Stimulated activated CD4-positive, alpha-beta T cell treated with anti-CD3 and anti-CD28 coated beads, Interleukin-1b, Interleukin-23, amount 100 ng/mL, for 24 hours (primary cell): Measurements from ENCODE around the gene KLLN.
"Not testable (repeated sequence)": the region's sequence is repeated elsewhere in the genome, so short reads cannot be mapped to it uniquely, and the experiment has no call there.

Experiments
- DNase-seq, 4 experiments: peaks; one replicate each; pipeline ENCODE4 v3.0.0-alpha.2; 2020; ENCODE audit warnings: low read depth in 4 of 4, low spot score in 1 of 4

The KLLN gene, protein sequence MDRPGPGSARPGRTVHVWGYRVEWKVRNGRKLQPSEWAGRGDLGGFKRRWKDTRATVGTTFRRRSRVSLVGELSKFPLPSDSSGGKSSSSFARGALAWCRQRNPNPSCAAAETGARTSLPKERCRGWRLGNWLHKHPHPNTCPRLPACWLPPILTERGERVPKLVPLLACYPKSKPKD

GRCh38 chr10:87863053-87863943, at the start of gene KLLN, which contains the start of gene PTEN:
KLLN (minus strand) TSS chr10:87863533; CDS start chr10:87862487, 1,046 bp downstream.
PTEN (plus strand) TSS chr10:87863625; CDS start chr10:87864470, 845 bp downstream.
- peak; percentile 44 to 73 (median 63) for DNase-seq

- not testable (repeated sequence) for DNase-seq
These were observed 40.1 kb upstream of the KLLN start for GRCh38 chr10:87903396-87903795.

DNA sequence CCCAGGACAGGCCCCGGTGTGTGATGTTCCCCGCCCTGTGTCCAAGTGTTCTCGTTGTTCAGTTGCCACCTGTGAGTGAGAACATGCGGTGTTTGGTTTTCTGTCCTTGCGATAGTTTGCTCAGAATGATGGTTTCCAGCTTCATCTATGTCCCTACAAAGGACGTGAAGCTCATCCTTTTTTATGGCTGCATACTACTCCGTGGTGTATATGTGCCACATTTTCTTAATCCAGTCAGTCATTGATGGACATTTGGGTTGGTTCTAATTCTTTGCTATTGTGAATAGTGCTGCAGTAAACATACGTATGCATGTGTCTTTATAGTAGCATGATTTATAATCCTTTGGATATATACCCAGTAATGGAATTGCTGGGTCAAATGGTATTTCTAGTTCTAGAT, 34.6 kb upstream of the KLLN start:
- DNase-seq, result not testable (repeated sequence)

DNA sequence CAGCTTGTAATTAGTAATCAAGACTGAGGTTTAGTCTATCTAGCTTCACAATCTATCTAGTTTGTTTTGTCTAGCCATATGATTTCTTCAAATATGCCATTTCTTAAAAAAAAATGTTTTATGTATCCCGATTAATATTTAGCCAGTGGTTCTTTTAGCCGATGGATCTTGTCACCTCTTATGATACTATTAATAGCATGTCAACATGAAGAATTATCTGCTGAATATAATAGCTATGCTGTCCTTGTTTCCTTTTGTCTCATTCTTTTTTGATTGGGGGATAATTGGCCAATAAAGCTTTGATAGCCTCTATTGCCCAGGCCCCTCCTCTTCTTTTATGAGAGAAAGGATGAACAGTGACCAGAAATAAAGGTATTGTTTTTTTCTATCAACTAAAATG, 32.9 kb upstream of the KLLN start:
- DNase-seq, result no peak

DNA sequence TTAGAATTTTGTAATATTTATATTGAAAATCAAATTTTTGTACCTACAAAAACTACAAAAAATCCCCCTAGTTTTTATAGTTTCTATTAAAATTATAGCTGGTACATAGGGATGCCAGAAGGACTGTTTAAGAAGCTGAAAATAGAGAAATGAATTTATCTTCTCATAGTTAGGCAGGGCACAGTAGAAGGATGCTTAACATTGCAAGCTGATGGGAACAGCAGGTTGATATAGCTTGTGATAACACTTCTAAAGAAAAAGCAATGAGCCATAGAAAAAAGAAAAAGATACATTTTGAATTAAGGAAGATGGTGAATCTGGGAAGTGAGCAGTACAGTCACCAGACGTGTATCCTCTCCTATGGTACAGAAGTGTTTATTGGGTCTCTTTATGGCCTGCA, 32.1 kb upstream of the KLLN start:
- no peak for DNase-seq

DNA sequence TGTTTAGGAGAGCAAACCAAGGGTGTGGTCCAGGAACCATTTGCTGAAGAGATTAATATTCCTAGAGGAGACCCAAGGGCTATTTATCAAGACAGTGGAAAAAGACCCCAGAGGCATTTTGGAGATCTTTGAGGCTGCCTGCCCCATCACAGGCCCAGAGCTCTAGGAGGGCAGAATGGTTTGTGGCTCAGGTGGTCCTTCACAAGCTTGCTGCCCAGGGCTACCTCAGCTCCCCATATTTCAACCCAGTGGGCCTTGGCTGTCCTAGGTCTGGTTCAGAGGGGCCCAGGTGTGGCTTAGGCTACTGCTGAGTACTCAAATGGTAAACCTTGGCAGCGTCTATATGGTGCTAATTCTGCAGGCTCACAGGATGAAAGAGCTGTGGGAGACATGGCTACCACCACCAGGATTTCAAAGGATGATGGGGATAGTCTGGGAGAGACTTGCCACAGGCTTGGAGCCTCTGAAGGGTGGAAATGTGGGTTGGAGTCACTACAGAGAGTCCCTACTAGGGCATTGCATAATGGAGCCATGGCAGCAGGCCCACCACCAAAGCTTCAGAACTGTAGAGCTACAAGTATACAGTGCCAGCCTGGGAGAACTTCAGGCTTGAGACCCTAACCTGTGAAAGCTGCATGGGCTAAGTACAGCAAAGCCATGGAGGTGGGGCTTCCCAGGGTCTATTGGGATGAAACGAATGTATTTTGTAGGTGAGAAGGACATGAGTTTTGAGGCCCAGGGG, 24.4 kb upstream of the KLLN start:
- DNase-seq, result no peak

GRCh38 chr10:87887146-87887545, 23.8 kb upstream of the KLLN start:
- no peak for DNase-seq

- DNase-seq, result no peak
These were observed 23.3 kb upstream of the KLLN start for GRCh38 chr10:87886635-87887034.

- DNase-seq, result no peak
These were observed 19.4 kb upstream of the KLLN start for GRCh38 chr10:87882555-87883294.

GRCh38 chr10:87881373-87882059, 18.2 kb upstream of the KLLN start:
- not testable (repeated sequence) for DNase-seq

DNA sequence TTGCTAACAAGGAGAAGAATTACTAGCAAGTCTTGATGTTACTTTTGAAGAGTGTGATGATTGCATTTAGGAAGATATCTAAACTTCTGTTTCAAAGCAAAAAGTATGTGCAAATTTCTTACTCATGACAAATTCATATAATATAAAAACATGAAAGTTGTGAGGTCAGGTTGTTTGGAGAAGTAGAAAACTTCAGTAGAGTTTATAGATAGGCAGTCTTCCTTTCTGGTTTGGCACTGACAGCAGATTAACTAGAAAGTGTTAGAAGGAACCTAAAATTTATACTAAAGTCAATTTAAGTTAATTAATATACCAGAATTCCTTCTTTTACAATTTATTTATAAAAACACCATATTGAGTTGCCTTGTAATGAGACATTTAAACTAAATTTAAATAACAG, 17.0 kb upstream of the KLLN start:
- no peak for DNase-seq

DNA sequence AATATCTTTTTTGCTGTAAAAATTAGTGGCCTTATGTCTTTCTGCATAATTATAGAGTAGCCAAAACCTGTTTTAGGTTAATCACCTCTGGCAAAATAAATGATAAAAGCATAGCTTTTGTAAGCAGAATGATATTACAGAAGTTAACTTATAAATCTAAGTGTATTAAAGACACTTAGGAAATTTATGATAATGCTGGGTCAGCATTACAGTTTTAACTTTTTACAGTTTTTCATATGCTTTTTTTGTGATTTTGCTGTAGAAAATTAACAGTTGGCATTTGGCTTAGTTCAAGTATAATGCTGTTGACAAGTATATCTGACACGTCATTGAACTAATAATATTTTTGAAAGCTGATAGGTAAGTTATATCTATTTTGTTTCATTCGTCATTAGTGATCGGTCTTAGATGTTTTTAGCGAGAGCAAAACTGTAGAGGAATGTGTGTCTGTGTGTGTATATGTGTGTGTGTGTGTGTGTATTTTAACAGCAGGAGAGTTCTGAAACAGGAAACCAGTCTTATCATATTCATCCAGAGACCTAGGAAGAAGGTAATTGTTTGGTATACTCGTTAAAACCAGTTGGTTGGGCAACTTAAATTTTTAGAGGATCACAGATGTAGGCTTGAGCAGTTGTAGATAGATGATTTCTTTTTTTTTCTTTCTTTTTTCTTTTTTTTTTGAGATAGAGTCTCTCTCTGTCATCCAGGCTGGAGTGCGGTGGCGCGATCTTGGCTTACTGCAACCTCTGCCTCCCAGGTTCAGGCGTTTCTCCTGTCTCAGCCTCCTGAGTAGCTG, 15.5 kb upstream of the KLLN start:
- DNase-seq, result no peak

- no peak for DNase-seq
These were observed 12.7 kb upstream of the KLLN start for GRCh38 chr10:87875929-87876571.

- DNase-seq, result no peak
These were observed 10.3 kb upstream of the KLLN start for GRCh38 chr10:87873656-87874055.

DNA sequence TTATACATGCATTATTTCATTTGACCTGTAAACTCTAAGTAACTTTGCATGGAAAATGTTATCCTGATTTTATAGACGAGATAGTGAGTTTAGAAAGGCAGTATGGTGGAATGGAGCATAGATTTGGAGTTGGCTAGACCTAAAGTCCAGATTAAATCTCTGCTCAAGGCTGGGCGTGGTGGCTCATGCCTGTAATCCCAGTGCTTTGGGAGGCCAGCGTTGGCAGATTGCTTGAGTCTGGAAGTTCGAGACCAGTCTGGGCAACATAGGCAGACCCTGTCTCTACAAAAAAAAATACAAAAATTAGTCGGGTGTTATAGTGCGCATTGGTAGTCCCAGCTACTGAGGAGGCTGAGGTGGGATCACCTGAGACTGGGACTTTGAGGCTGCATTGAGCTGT, 9.5 kb upstream of the KLLN start:
- DNase-seq, result no peak

- DNase-seq, result no peak
These were observed 6.6 kb upstream of the KLLN start for GRCh38 chr10:87869773-87870551.

DNA sequence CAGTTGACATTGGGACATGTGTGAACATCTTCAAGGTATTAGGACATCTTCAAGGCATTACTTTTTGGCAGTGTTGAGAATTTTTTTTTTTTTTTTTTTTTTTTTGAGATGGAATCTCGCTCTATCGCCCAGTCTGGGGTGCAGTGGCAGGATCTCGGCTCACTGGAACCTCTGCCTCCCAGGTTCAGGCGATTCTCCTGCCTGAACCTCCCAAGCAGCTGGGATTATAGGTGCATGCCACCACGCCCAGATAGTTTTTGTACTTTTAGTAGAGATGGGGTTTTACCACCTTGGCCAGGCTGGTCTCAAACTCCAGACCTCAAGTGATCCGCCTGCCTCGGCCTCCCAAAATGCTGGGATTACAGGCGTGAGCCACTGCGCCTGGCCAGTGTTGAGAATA, 5.8 kb upstream of the KLLN start:
- DNase-seq, result not testable (repeated sequence)

DNA sequence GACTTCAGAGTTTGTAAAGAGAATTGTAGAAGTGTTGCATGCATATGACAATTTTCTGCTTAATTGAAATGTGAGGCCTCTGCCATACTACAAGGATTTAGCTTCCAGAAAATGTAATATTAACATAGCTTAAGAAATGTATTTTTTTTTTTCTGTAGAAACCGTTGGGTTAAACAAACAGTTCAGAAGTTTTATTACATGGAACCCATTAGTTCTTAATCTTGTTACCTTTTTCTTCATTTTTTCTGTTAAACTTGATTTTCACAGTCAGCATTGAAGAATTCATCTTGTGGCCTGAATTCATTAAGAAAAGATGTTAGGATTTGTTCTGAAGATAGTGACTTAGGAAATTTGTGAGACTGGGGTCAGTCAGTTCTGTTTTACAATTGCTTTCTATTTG, 4.9 kb upstream of the KLLN start:
- no peak for DNase-seq
